Neural cell (in vitro differentiated cells): ENCODE data around the gene FHAD1. TPM values are rescaled to one million over a fixed set of nuclear protein-coding genes. Genes with fewer than 3 reads are reported as not detected.

ENCODE experiments used
- H2AFZ ChIP-seq: fragments of 200-600, 300-800 bp; sonication (generic), shearing (Covaris generic); 2 replicates; pipeline ENCODE4 v1.6.0; 2014; ENCODE audit warnings: low read depth, mild to moderate bottlenecking, antibody characterized with exemption, low read length, moderate library complexity
- H3F3A ChIP-seq: fragments of 200-600 bp; shearing (Covaris generic); 2 replicates; pipeline ENCODE4 v1.6.1; 2016; ENCODE audit warnings: mild to moderate bottlenecking, moderate library complexity, mixed read lengths, antibody characterized with exemption, low read length; ENCODE audit not compliant: insufficient read depth, poor library complexity, severe bottlenecking
- H3K27ac ChIP-seq: fragments of 200-600, 300-800 bp; sonication (generic), shearing (Covaris generic); 2 replicates; pipeline ENCODE4 v1.5.1; 2014; ENCODE audit warnings: mild to moderate bottlenecking, low read length, moderate library complexity
- H3K27me3 ChIP-seq: fragments of 300-800, 200-600 bp; sonication (generic), shearing (Covaris generic); 2 replicates; pipeline ENCODE4 v1.6.0; 2014; ENCODE audit warnings: mild to moderate bottlenecking, low read depth, low read length, moderate library complexity; ENCODE audit not compliant: insufficient read depth
- H3K36me3 ChIP-seq: fragments of 300-800, 200-600 bp; sonication (generic), shearing (Covaris generic); 2 replicates; pipeline ENCODE4 v1.5.1; 2014; ENCODE audit warnings: mild to moderate bottlenecking, antibody characterized with exemption, low read length, moderate library complexity; ENCODE audit not compliant: insufficient read depth
- H3K4me2 ChIP-seq: fragments of 300-800, 200-600 bp; sonication (generic), shearing (Covaris generic); 2 replicates; pipeline ENCODE4 v1.6.0; 2014; ENCODE audit warnings: mild to moderate bottlenecking, low read length
- H3K4me3 ChIP-seq: fragments of 300-800, 200-600 bp; sonication (generic), shearing (Covaris generic); 2 replicates; pipeline ENCODE4 v1.5.1; 2014; ENCODE audit warnings: mild to moderate bottlenecking, low read length, moderate library complexity
- H3K79me2 ChIP-seq: fragments of 200-600 bp; shearing (Covaris generic); replicated peaks from 2 replicates; pipeline ENCODE4 v1.6.0; 2014; ENCODE audit warnings: mild to moderate bottlenecking, low read length, moderate library complexity; ENCODE audit not compliant: insufficient read depth
- H3K9ac ChIP-seq: fragments of 300-800, 200-600 bp; sonication (generic), shearing (Covaris generic); 2 replicates; pipeline ENCODE4 v1.6.1; 2016; ENCODE audit warnings: mild to moderate bottlenecking, low read length, mixed read lengths
- H3K9me2 ChIP-seq: fragments of 200-600 bp; shearing (Covaris generic); 2 replicates; pipeline ENCODE4 v1.6.1; 2016; ENCODE audit warnings: mild to moderate bottlenecking, low read length, mixed read lengths; ENCODE audit not compliant: insufficient read depth
- H3K9me3 ChIP-seq: fragments of 200-600, 300-800 bp; sonication (generic), shearing (Covaris generic); 2 replicates; pipeline ENCODE4 v1.6.1; 2016; ENCODE audit warnings: mild to moderate bottlenecking, mixed run types, low read length, moderate library complexity, mixed read lengths
- H4K20me1 ChIP-seq: fragments of 200-600 bp; shearing (Covaris generic); 2 replicates; pipeline ENCODE4 v1.6.1; 2016; ENCODE audit warnings: mild to moderate bottlenecking, mixed run types; ENCODE audit not compliant: insufficient read depth
- CTCF ChIP-seq: fragments of 450-650 bp; IDR thresholded peaks from 2 replicates; pipeline ENCODE4 v1.5.1; 2014; ENCODE audit warnings: antibody characterized with exemption, mild to moderate bottlenecking, moderate library complexity; ENCODE audit not compliant: poor library complexity, severe bottlenecking
- EP300 ChIP-seq: fragments of 450-650 bp; conservative IDR thresholded peaks from 2 replicates; pipeline ENCODE4 v1.6.1; 2014; ENCODE audit warnings: antibody characterized with exemption, mild to moderate bottlenecking, moderate library complexity; ENCODE audit not compliant: poor library complexity, severe bottlenecking
- EZH2 ChIP-seq: fragments of 200-600, 300-800 bp; shearing (Covaris generic), sonication (generic); IDR thresholded peaks from 2 replicates; pipeline ENCODE4 v1.6.1; 2014; ENCODE audit warnings: antibody characterized with exemption, low read length, borderline replicate concordance, mild to moderate bottlenecking; ENCODE audit not compliant: insufficient read depth, poor library complexity, severe bottlenecking
- MXI1 ChIP-seq: fragments of 450-650 bp; conservative IDR thresholded peaks from 2 replicates; pipeline ENCODE4 v1.6.1; 2014; ENCODE audit warnings: antibody characterized with exemption, mild to moderate bottlenecking; ENCODE audit not compliant: poor library complexity, severe bottlenecking
- POLR2AphosphoS5 ChIP-seq: IDR thresholded peaks from 2 replicates; pipeline ENCODE4 v1.6.1; 2012
- RAD21 ChIP-seq: fragments of 450-650 bp; conservative IDR thresholded peaks from 2 replicates; pipeline ENCODE4 v1.6.1; 2014; ENCODE audit warnings: antibody characterized with exemption, mild to moderate bottlenecking, moderate library complexity
- REST ChIP-seq: IDR thresholded peaks from 2 replicates; pipeline ENCODE4 v1.6.1; 2012; ENCODE audit warnings: borderline replicate concordance
- SMC3 ChIP-seq: fragments of 450-650 bp; conservative IDR thresholded peaks from 2 replicates; pipeline ENCODE4 v1.6.1; 2014; ENCODE audit warnings: antibody characterized with exemption, mild to moderate bottlenecking, moderate library complexity; ENCODE audit not compliant: poor library complexity
- TAF1 ChIP-seq: IDR thresholded peaks from 2 replicates; pipeline ENCODE4 v1.6.1; 2012; ENCODE audit warnings: low read depth
- polyA plus RNA-seq: library from polyadenylated mRNA; depleted of rRNA; stranded (reverse); fragments of >200 nt; gene quantifications from 2 replicates; pipeline ENCODE4 v1.2.3, GENCODE V29; 2014

The FHAD1 gene
- polyA plus RNA-seq, 1 donor from 2014 or later: 0.46 TPM

- no peaks in the 10 kb centered on the region for H3K36me3 ChIP-seq
- H3K27ac ChIP-seq: no peak overlapping the region
- no peaks in the 10 kb centered on the region for H3K79me2 ChIP-seq
- no peak overlapping the region for H3K4me3 ChIP-seq
- H4K20me1 ChIP-seq: no peaks in the 10 kb centered on the region
- no peak overlapping the region for H2AFZ ChIP-seq
- no peak overlapping the region for H3K9ac ChIP-seq
- H3K9me2 ChIP-seq: no peaks in the 10 kb centered on the region
- H3K27me3 ChIP-seq: no peaks in the 10 kb centered on the region
- TF ChIP-seq RAD21: no peak
- H3F3A ChIP-seq: no peaks in the 10 kb centered on the region
- H3K9me3 ChIP-seq: no peaks in the 10 kb centered on the region
- H3K4me2 ChIP-seq: no peak overlapping the region
Measured at GRCh38 chr1:15342408-15342967, 95.5 kb downstream of the FHAD1 start.

- Histone ChIP-seq H3K27me3 (no peaks in the 10 kb centered on the region), H3K9me3 (no peaks in the 10 kb centered on the region), H3K4me3 (no peak overlapping the region), H3K27ac (no peak overlapping the region), H3K79me2 (no peaks in the 10 kb centered on the region), H3K9ac (no peak overlapping the region), H3K36me3 (no peaks in the 10 kb centered on the region), H2AFZ (no peak overlapping the region), H3K9me2 (no peaks in the 10 kb centered on the region), H3F3A (no peaks in the 10 kb centered on the region), H3K4me2 (no peak overlapping the region), H4K20me1 (no peaks in the 10 kb centered on the region)
- TF ChIP-seq POLR2AphosphoS5 (no peak), EP300 (no peak), TAF1 (no peak), EZH2 (no peak), SMC3 (no peak), CTCF (no peak), REST (no peak), RAD21 (no peak), MXI1 (no peak)
Measured at GRCh38 chr1:15343099-15343498, 96.1 kb downstream of the FHAD1 start.

- H3K36me3 ChIP-seq: no peaks in the 10 kb centered on the region
- no peak overlapping the region for H3K9ac ChIP-seq
- H3K4me3 ChIP-seq: no peak overlapping the region
- no peak for TF ChIP-seq POLR2AphosphoS5
- no peak for TF ChIP-seq SMC3
- no peak for TF ChIP-seq EZH2
- TF ChIP-seq TAF1: no peak
- TF ChIP-seq EP300: no peak
- no peak overlapping the region for H2AFZ ChIP-seq
- H3K79me2 ChIP-seq: no peaks in the 10 kb centered on the region
- no peaks in the 10 kb centered on the region for H3K9me2 ChIP-seq
- no peaks in the 10 kb centered on the region for H3K9me3 ChIP-seq
- no peak overlapping the region for H3K4me2 ChIP-seq
- H3F3A ChIP-seq: no peaks in the 10 kb centered on the region
- H3K27me3 ChIP-seq: no peaks in the 10 kb centered on the region
- H4K20me1 ChIP-seq: no peaks in the 10 kb centered on the region
- no peak overlapping the region for H3K27ac ChIP-seq
Measured at GRCh38 chr1:15343729-15344128, 96.7 kb downstream of the FHAD1 start.
